Testis (tissue), 3 donors: ENCODE data around the gene CHRNA1. TPM values are rescaled to one million over a fixed set of nuclear protein-coding genes. Genes with fewer than 3 reads are reported as not detected.

ENCODE experiments used
- DNase-seq: peaks from one replicate; pipeline ENCODE4 v3.0.0-alpha.2; 2019
- H3K27ac ChIP-seq, 2 donors: fragments of 200-600 bp; sonication (generic); one replicate each; pipeline ENCODE4 v1.5.1; 2019
- H3K27me3 ChIP-seq: fragments of 200-600 bp; sonication (generic); one replicate; pipeline ENCODE4 v1.5.1; 2019
- H3K36me3 ChIP-seq: fragments of 200-600 bp; sonication (generic); one replicate; pipeline ENCODE4 v1.5.1; 2017; ENCODE audit warnings: low read depth; ENCODE audit errors: missing control alignments
- H3K4me1 ChIP-seq: fragments of 200-600 bp; sonication (generic); one replicate; pipeline ENCODE4 v1.5.1; 2019
- H3K4me3 ChIP-seq, 2 donors: fragments of 200-600 bp; sonication (generic); one replicate each; pipeline ENCODE4 v1.5.1; 2017 to 2019
- H3K9me3 ChIP-seq: fragments of 200-600 bp; sonication (generic); one replicate; pipeline ENCODE4 v1.5.1; 2017
- POLR2A ChIP-seq: fragments of 450-650 bp; IDR thresholded peaks from one replicate; pipeline ENCODE4 v1.6.1; 2017; ENCODE audit warnings: antibody characterized with exemption, mild to moderate bottlenecking, moderate library complexity
- WGBS, 2 donors: methylation state at CpG; one replicate each; pipeline ENCODE4 v1.1.5; 2018; 5-methylcytosine and 5-hydroxymethylcytosine counted together
- intact Hi-C: fragments of 100-400 bp; cut with DNase I; formaldehyde crosslinking; loops from one replicate; pipeline ENCODE4 v1.15.1; 2023; ENCODE audit warnings: low total_unique reads
- polyA plus RNA-seq: library from polyadenylated mRNA; stranded (reverse); fragments of 350-450 nt; fragmentation: Illumina TruSeq; extraction: RNeasy Lipid Tissue Mini Kit (QIAGEN cat#74804); gene quantifications from one replicate; pipeline ENCODE4 v1.2.3, GENCODE V29; 2014; ENCODE audit warnings: low read depth, low replicate concordance; ENCODE audit not compliant: insufficient read depth
- total RNA-seq, 2 donors: library from RNA; depleted of rRNA; stranded (reverse); fragments of >200 nt; gene quantifications; one replicate each; pipeline ENCODE4 v1.2.3, GENCODE V29; 2016
- TF ChIP-seq, protein P1 (sequence below), 3 experiments: fragments of 450-650 bp in 2 of 3; fragments of 200-600 bp in 1 of 3; sonication (generic) in 1 of 3; IDR thresholded peaks; one replicate each; pipeline ENCODE4 v1.5.1; 2016 to 2019; ENCODE audit warnings: antibody characterized with exemption in 3 of 3, mild to moderate bottlenecking in 2 of 3, moderate library complexity in 1 of 3

Gene CHRNA1
- total and polyA plus RNA-seq, 3 donors from 2014 or later = 0.25 to 2.7 (median 1.2) TPM

DNA sequence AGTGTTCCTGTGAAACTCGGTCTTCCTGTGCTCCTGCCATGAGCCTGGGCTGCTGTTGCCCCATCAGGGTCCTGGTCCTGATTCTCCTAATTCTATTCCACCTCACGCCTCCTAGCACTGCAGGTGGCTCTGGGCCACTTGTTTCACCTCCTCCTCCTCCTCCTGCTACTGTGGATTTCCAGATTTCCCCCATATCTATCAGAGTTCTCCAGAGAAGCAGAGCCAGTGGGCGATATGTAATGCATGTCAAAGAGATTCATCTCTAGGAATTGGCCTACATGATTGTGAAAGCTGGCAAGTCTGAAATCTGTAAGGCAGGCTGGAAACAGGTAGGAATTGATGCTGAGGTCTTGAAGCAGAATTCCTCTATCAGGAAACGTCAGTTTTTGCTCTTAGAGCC is 45.3 kb downstream of the CHRNA1 start:
- 58 to 84% methylated on average over 3 to 4 of the region's 4 CpGs for WGBS, 2 donors
- Histone ChIP-seq H3K4me3 (no peak overlapping the region), H3K36me3 (no peaks in the 10 kb centered on the region), H3K27me3 (no peaks in the 10 kb centered on the region), H3K9me3 (no peaks in the 10 kb centered on the region), H3K27ac (no peak overlapping the region), H3K4me1 (no peaks in the 10 kb centered on the region)
- TF ChIP-seq, protein P1, sequence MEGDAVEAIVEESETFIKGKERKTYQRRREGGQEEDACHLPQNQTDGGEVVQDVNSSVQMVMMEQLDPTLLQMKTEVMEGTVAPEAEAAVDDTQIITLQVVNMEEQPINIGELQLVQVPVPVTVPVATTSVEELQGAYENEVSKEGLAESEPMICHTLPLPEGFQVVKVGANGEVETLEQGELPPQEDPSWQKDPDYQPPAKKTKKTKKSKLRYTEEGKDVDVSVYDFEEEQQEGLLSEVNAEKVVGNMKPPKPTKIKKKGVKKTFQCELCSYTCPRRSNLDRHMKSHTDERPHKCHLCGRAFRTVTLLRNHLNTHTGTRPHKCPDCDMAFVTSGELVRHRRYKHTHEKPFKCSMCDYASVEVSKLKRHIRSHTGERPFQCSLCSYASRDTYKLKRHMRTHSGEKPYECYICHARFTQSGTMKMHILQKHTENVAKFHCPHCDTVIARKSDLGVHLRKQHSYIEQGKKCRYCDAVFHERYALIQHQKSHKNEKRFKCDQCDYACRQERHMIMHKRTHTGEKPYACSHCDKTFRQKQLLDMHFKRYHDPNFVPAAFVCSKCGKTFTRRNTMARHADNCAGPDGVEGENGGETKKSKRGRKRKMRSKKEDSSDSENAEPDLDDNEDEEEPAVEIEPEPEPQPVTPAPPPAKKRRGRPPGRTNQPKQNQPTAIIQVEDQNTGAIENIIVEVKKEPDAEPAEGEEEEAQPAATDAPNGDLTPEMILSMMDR (IDR thresholded peaks at IDR 0.05) = no peak
- no peak for TF ChIP-seq POLR2A
- DNase-seq = no peak
- intact Hi-C loops = no loop called here

DNA sequence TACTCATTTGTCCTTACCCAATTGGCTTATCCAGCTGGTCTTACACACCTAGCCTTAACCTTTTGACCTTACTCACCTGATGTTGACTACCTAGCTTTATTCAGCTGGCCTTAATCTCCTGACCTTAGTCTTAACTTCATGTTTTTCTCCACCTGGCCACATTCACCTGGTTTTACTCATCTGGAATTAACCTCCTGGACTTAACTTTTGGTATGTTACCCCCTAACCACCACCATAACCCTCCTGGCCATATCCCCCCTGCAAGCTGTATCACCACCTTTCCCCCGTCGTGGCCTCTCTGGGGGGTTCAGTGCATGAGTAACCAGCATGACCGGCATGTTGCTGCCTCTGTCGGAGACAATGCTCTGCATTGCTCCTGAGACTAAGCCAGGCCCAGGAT is 45.7 kb downstream of the CHRNA1 start:
- Histone ChIP-seq H3K27me3 (no peaks in the 10 kb centered on the region), H3K27ac (no peak overlapping the region), H3K4me1 (no peaks in the 10 kb centered on the region), H3K4me3 (no peak overlapping the region), H3K36me3 (no peaks in the 10 kb centered on the region), H3K9me3 (no peaks in the 10 kb centered on the region)
- DNase-seq = no peak
- WGBS, 2 donors = 40 to 61% methylated on average over 4 of the region's 4 CpGs
- intact Hi-C loops = no loop called here
- TF ChIP-seq, protein P1 (IDR thresholded peaks at IDR 0.05) = no peak
- TF ChIP-seq POLR2A = no peak

DNA sequence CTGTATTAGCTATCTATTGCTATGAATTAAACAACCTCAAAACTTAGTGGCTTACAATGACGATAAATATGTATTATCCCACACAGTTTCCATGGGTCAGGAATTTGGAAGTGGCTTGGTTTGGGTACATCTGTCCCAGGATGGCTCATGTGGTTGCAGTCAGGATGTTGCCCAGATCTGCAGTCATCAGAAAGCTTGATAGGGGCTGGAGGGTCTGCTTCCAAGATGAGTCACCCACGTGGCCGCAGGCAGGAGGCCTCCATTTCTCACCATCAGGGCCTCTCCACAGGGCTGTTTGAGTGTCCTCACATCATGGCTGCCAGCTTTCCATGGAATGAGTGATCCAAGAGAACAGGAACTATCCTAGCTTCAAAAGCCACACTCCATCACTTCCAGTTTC is 46.4 kb downstream of the CHRNA1 start:
- DNase-seq = no peak
- Histone ChIP-seq H3K36me3 (no peaks in the 10 kb centered on the region), H3K4me1 (no peaks in the 10 kb centered on the region), H3K9me3 (no peaks in the 10 kb centered on the region), H3K4me3 (no peak overlapping the region), H3K27me3 (no peaks in the 10 kb centered on the region), H3K27ac (no peak overlapping the region)
- 84 to 95% methylated on average over 3 of the region's 3 CpGs for WGBS, 2 donors
- TF ChIP-seq, protein P1 (IDR thresholded peaks at IDR 0.05) = no peak
- no peak for TF ChIP-seq POLR2A
- intact Hi-C loops = no loop called here

DNA sequence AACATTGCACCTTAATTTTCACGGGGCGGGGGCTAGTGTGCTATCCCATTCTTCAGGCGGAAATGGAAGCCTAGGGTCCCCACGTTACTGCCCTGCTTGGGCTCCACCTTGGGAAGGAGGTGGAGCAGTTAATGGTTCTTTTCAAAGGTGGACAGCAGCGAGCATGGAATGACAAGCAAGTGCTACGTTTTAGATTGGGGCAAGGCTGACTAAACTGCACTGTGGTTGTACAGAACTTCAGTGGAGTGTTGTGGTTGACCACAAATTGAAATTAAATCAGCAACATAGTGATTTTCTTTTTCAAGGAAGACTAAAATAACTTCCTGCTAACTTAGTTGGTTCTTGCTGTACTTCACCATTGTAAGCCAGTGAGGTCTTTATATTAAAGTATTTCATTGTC is 47.0 kb downstream of the CHRNA1 start:
- Histone ChIP-seq H3K9me3 (no peaks in the 10 kb centered on the region), H3K4me1 (no peaks in the 10 kb centered on the region), H3K4me3 (no peak overlapping the region), H3K27ac (no peak overlapping the region), H3K36me3 (no peaks in the 10 kb centered on the region), H3K27me3 (no peaks in the 10 kb centered on the region)
- 73 to 94% methylated on average over 4 to 6 of the region's 6 CpGs for WGBS, 2 donors
- DNase-seq = no peak
- intact Hi-C loops = no loop called here
- TF ChIP-seq, protein P1 (IDR thresholded peaks at IDR 0.05) = no peak
- no peak for TF ChIP-seq POLR2A

DNA sequence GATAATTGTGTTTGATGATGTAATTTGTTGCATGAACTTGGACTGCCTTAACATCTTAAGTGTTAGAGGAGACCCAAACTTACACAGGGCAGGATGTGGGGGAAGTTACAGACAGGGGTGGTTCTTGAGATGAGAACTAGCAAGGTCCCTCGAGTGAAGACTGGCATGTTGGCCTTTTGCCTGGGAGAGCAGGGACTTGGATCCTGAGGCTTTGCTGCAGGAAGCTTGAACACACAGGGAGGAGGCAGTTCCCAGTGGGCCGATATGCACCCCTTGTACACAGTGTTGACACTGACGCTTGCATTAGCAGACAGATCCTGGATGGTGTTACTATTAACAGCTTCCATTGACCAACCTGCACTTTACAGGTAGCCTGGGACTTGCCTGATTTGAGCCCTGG is 47.5 kb downstream of the CHRNA1 start:
- no peaks in the 10 kb centered on the region for H3K27me3 ChIP-seq
- no peak overlapping the region for H3K4me3 ChIP-seq
- DNase-seq = no peak
- H3K36me3 ChIP-seq = no peaks in the 10 kb centered on the region
- H3K27ac ChIP-seq = no peak overlapping the region
- H3K9me3 ChIP-seq = no peaks in the 10 kb centered on the region
- TF ChIP-seq, protein P1 (IDR thresholded peaks at IDR 0.05) = no peak
- TF ChIP-seq POLR2A = no peak
- H3K4me1 ChIP-seq = no peaks in the 10 kb centered on the region
- intact Hi-C loops = no loop called here
- 53 to 78% methylated on average over 3 of the region's 3 CpGs for WGBS, 2 donors
